GM12878 (cell line): ENCODE results near the gene UMOD.
"Not testable (repeated sequence)": the region's sequence is repeated elsewhere in the genome, so short reads cannot be mapped to it uniquely, and the experiment has no call there.

ENCODE experiments used
- ASH2L ChIP-seq: fragments of 300-600, 200-600 bp; sonication (generic); IDR thresholded peaks from 2 replicates; pipeline ENCODE4 v1.6.1; 2017; ENCODE audit warnings: low read depth, mild to moderate bottlenecking, borderline replicate concordance
- NFXL1 ChIP-seq: fragments of 450-650 bp; IDR thresholded peaks from 2 replicates; pipeline ENCODE4 v1.6.1; 2017; ENCODE audit warnings: antibody characterized with exemption, mild to moderate bottlenecking, borderline replicate concordance
- SMAD1 ChIP-seq: fragments of 450-650 bp; IDR thresholded peaks from 2 replicates; pipeline ENCODE4 v1.6.1; 2018; ENCODE audit warnings: mild to moderate bottlenecking, low read depth; ENCODE audit not compliant: partially characterized antibody

DNA sequence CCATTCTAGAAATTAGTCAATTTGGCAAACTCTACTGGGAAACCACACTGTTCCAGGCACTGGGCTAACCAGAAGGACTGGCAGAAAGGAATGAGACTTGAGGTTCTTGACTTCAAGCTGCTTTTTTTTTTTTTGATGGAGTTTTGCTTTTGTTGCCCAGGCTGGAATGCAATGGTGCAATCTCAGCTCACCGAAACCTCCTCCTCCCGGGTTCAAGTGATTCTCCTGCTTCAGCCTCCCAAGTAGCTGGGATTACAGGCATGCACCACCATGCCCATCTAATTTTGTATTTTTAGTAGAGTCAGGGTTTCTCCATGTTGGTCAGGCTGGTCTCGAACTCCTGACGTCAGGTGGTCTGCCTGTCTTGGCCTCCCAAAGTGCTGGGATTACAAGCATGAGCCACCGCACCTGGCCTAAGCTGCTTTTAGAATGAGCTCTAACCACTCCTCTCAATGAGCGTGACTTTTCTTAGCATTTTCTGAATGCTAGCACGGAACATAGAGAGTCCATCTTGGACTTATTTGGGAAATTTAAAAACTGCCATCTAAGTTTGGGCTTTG is 39.9 kb downstream of the UMOD start:
- not testable (repeated sequence) for TF ChIP-seq NFXL1, SMAD1, ASH2L
